ENCODE measurements around the gene CSNK1E.

CSNK1E gene

GRCh38 chr22:38309614-38310517 is 7.4 kb downstream of the CSNK1E start:
- no peak for DNase-seq (ENCODE audit: low read depth)
- H3K4me3 ChIP-seq (replicated peaks; ENCODE audit: low read depth, low read length) = no peak overlapping the region

GRCh38 chr22:38308791-38309498 is 8.3 kb downstream of the CSNK1E start:
- DNase-seq (ENCODE audit: low read depth) = no peak
- no peak for TF ChIP-seq CTCF (IDR thresholded peaks at IDR 0.05; ENCODE audit: low read length, missing control alignments)
- no peak overlapping the region for H3K4me3 ChIP-seq (replicated peaks; ENCODE audit: low read depth, low read length)

More at GRCh38 chr22:38309614-38310517, 7.4 kb downstream of the CSNK1E start:
- TF ChIP-seq CTCF (IDR thresholded peaks at IDR 0.05; ENCODE audit: low read length, missing control alignments) = no peak

- TF ChIP-seq CTCF (IDR thresholded peaks at IDR 0.05; ENCODE audit: low read length, missing control alignments) = no peak
- DNase-seq (ENCODE audit: low read depth) = peak; percentile 53
- no peak overlapping the region for H3K4me3 ChIP-seq (replicated peaks; ENCODE audit: low read depth, low read length)
Observed at GRCh38 chr22:38305471-38306448, 11.5 kb downstream of the CSNK1E start.

GRCh38 chr22:38304526-38304925 is 12.7 kb downstream of the CSNK1E start:
- no peak overlapping the region for H3K4me3 ChIP-seq (replicated peaks; ENCODE audit: low read depth, low read length)
- TF ChIP-seq CTCF (IDR thresholded peaks at IDR 0.05; ENCODE audit: low read length, missing control alignments) = peak; percentile 10
- no peak for DNase-seq (ENCODE audit: low read depth)

GRCh38 chr22:38303974-38304373 is 13.3 kb downstream of the CSNK1E start:
- TF ChIP-seq CTCF (IDR thresholded peaks at IDR 0.05; ENCODE audit: low read length, missing control alignments) = no peak
- no peak for DNase-seq (ENCODE audit: low read depth)
- no peak overlapping the region for H3K4me3 ChIP-seq (replicated peaks; ENCODE audit: low read depth, low read length)

GRCh38 chr22:38302906-38303305 is 14.3 kb downstream of the CSNK1E start:
- DNase-seq (ENCODE audit: low read depth) = no peak
- no peak for TF ChIP-seq CTCF (IDR thresholded peaks at IDR 0.05; ENCODE audit: low read length, missing control alignments)

More at GRCh38 chr22:38302906-38303305, 14.3 kb downstream of the CSNK1E start:
- no peak overlapping the region for H3K4me3 ChIP-seq (replicated peaks; ENCODE audit: low read depth, low read length)
